GM12875 (cell line): ENCODE results near the gene OAS3.

ENCODE experiments used
- H3K4me3 ChIP-seq: one replicate; pipeline ENCODE4 v1.5.1; 2011; ENCODE audit warnings: low read depth, low read length, control low read depth
- CTCF ChIP-seq: IDR thresholded peaks from 2 replicates; pipeline ENCODE4 v1.5.1; 2011; ENCODE audit warnings: low read depth, mild to moderate bottlenecking, control low read depth, inconsistent platforms, low read length, moderate library complexity, borderline replicate concordance; ENCODE audit not compliant: insufficient read depth

Gene OAS3

GRCh38 chr12:112995008-112995407 lies 56.7 kb downstream of the OAS3 start:
- no peak for TF ChIP-seq CTCF
- no peak overlapping the region for H3K4me3 ChIP-seq

DNA sequence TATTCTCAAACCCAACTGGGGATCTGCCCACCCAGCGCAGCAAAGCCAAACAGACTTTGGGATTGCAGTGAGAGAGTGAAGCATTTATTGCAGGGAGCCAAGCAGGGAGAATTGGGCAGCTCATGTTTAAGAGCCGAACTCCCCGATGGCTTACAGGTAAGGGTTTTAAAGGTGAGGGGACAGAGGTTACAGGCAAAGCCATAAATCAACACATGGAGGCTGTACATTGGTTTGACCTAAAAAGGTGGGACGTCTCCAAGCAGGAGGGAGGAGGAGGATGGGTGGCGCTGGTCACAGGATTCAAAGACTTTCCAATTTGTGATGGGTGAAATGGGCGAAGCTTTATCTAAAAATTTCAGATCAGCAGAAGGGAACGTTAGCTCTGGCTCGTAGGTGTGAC lies 58.2 kb downstream of the OAS3 start:
- TF ChIP-seq CTCF, result no peak
- H3K4me3 ChIP-seq, result no peak overlapping the region

- no peak overlapping the region for H3K4me3 ChIP-seq
- TF ChIP-seq CTCF, result no peak
Measured at GRCh38 chr12:112997506-112997905, 59.2 kb downstream of the OAS3 start.

GRCh38 chr12:112998987-112999767 lies 60.9 kb downstream of the OAS3 start:
- no peak overlapping the region for H3K4me3 ChIP-seq
- no peak for TF ChIP-seq CTCF

- no peak for TF ChIP-seq CTCF
- no peak overlapping the region for H3K4me3 ChIP-seq
Measured at GRCh38 chr12:113000433-113000832, 62.2 kb downstream of the OAS3 start.

- H3K4me3 ChIP-seq, result no peak overlapping the region
- TF ChIP-seq CTCF, result no peak
Measured at GRCh38 chr12:113002155-113002554, 63.9 kb downstream of the OAS3 start.

DNA sequence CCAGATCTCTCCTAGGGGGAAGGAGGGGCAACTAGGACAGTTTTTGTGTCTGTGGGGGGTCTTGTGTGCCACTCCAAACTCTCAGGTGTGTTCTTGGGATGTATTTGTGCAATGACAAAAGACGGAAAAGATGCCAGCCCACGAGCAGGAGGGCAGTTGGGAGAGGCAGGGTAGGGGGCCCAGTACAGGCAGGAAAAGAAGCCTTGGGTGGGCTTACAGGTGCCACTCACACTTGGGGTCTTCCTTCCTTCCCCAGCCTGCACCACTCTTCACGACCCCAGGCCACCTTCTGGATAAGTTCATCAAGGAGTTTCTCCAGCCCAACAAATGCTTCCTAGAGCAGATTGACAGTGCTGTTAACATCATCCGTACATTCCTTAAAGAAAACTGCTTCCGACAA lies 64.4 kb downstream of the OAS3 start:
- no peak for TF ChIP-seq CTCF
- no peak overlapping the region for H3K4me3 ChIP-seq
